Stimulated activated CD8-positive, alpha-beta memory T cell treated with anti-CD3 and anti-CD28 coated beads, Interleukin-12 subunit alpha, Interleukin-12 subunit beta, amount 100 ng/mL, for 4 hours (primary cell): Measurements from ENCODE around the gene SLC25A38.

Source experiments
- DNase-seq: peaks from one replicate; pipeline ENCODE4 v3.0.0-alpha.2; 2020; ENCODE audit warnings: low read depth

The SLC25A38 gene

DNA sequence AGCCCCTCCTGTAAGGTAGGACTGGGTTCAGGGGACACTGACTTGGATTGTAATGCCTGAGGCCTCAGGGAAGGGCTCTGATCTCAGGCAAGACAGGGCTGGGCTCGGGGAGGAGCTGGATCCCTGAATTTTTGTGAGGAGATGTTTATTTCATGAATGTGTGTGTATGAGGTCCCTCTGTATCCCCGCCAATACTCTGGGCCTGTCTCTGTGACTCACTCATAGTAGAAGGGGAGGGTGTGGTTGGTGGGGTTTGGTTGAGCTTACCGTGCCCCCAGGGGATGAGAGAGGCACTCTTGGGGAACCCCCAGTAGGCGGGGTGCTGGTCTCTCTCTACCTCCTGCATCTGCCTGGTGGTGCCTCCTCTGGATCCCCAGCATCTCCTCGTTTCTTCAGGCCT lies 51.4 kb downstream of the SLC25A38 start:
- DNase-seq = no peak

- no peak for DNase-seq
Measured at GRCh38 chr3:39435006-39435748, 52.0 kb downstream of the SLC25A38 start.

- DNase-seq = no peak
Measured at GRCh38 chr3:39438880-39439279, 55.7 kb downstream of the SLC25A38 start.

- DNase-seq = no peak
Measured at GRCh38 chr3:39440316-39440715, 57.1 kb downstream of the SLC25A38 start.

DNA sequence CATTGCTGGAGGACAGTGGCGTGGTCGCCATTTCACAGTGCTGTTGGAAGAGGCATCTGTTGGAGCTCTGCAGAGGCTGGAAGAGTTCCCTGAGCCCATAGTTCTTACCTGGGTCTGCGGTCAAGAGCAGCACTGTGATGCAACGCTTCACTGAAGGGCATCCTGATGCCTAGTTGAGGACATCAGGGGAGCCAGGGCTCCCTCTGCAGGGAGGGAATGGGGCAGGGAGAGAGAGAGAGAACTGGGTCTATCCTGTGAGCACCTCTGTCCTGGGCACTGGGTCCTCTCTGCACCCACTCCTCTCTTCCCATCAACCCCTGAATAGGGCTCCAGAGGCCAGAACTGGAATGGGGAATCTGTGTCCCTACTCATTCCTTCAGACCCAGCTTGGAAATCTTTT lies 60.4 kb downstream of the SLC25A38 start:
- DNase-seq = no peak

DNA sequence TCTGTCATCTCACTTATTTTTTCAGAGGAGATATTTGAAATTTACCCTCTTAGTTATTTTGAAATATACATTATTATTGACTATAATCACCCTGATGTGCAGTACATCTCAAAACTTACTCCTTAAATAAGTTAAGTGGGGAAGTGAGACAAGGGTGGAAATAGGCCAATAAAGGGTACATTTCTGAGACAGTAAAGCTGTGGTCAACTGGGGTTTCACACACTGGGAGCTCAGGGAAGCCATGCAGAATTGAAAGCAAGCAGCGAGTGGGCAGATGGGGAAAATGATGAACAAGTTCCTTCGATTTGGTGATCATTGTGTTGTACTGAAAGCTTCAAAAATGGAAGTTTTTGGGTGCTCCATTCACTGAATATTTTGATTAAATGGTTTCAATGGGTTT lies 62.8 kb downstream of the SLC25A38 start:
- DNase-seq = no peak

- no peak for DNase-seq
Measured at GRCh38 chr3:39446444-39446843, 63.3 kb downstream of the SLC25A38 start.
